Testis (tissue), 2 donors: ENCODE measurements around the gene TENM4.

Experiments used
- CTCF ChIP-seq, 3 experiments: fragments of 450-650 bp in 2 of 3; fragments of 200-600 bp in 1 of 3; sonication (generic) in 1 of 3; IDR thresholded peaks; one replicate each; pipeline ENCODE4 v1.5.1; 2016 to 2019; ENCODE audit warnings: antibody characterized with exemption in 3 of 3, mild to moderate bottlenecking in 2 of 3, moderate library complexity in 1 of 3
- POLR2A ChIP-seq: fragments of 450-650 bp; IDR thresholded peaks from one replicate; pipeline ENCODE4 v1.6.1; 2017; ENCODE audit warnings: antibody characterized with exemption, mild to moderate bottlenecking, moderate library complexity

GRCh38 chr11:79362821-79363220, 78.0 kb downstream of the TENM4 start:
- TF ChIP-seq POLR2A: no peak
- no peak for TF ChIP-seq CTCF (IDR thresholded peaks at IDR 0.05)
